HEK293T (cell line): ENCODE measurements around the gene PTPMT1.

ENCODE experiments used
- BHLHE40 ChIP-seq: fragments of 450-650 bp; IDR thresholded peaks from 2 replicates; pipeline ENCODE4 v1.6.1; 2016; ENCODE audit warnings: mild to moderate bottlenecking, moderate library complexity, borderline replicate concordance
- CTBP1 ChIP-seq: fragments of 450-650 bp; IDR thresholded peaks from 2 replicates; pipeline ENCODE4 v1.6.1; 2016; ENCODE audit warnings: borderline replicate concordance
- ELF4 ChIP-seq: fragments of 450-650 bp; IDR thresholded peaks from 2 replicates; pipeline ENCODE4 v1.6.1; 2017; ENCODE audit warnings: antibody characterized with exemption
- FOXA1 ChIP-seq: fragments of 450-650 bp; IDR thresholded peaks from 2 replicates; pipeline ENCODE4 v1.6.1; 2016; ENCODE audit warnings: mild to moderate bottlenecking
- FOXK2 ChIP-seq: fragments of 450-650 bp; IDR thresholded peaks from 2 replicates; pipeline ENCODE4 v1.6.1; 2016; ENCODE audit warnings: mild to moderate bottlenecking
- NFRKB ChIP-seq: fragments of 450-650 bp; IDR thresholded peaks from 2 replicates; pipeline ENCODE4 v1.6.1; 2016; ENCODE audit warnings: mild to moderate bottlenecking, moderate library complexity

DNA sequence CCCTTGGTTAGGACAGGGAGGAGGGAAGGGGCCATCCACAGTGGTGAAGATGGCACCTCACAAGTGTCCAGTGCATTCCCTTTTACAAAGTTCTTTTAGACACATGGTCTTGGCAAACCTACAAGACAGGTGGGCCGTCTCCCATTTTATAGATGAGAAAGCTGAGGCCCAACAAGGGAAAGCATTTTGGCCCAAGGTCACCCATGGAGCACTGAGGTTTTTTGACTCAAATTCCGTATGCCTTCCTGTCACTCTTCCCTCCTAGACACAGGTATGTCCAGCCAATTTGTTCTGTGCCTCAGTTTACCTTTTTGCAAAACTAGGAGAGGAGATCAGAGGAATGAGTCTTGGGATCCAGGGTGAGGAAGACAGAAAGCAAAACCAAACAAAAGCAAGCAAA lies 27.6 kb downstream of the PTPMT1 start:
- no peak for TF ChIP-seq CTBP1
- TF ChIP-seq FOXA1 = no peak
- no peak for TF ChIP-seq NFRKB
- TF ChIP-seq FOXK2 = no peak
- no peak for TF ChIP-seq ELF4
- no peak for TF ChIP-seq BHLHE40
